Astrocyte (in vitro differentiated cells and primary cell): Measurements from ENCODE around the gene ELMO3. TPM values are rescaled to one million over a fixed set of nuclear protein-coding genes. Genes with fewer than 3 reads are reported as not detected.
A peak's percentile ranks its signal among the peaks of the same experiment; 100 is the strongest.

ENCODE experiments used
- DNase-seq: peaks from one replicate; pipeline ENCODE4 v3.0.0-alpha.2; 2010; ENCODE audit warnings: low read depth
- FAIRE-seq: peaks from 2 replicates; lab custom pipeline; 2011; peaks lifted over from hg19 to GRCh38; lab: Jason Lieb, UNC
- H2AFZ ChIP-seq: 2 replicates; pipeline ENCODE4 v1.6.0; 2012; ENCODE audit warnings: low read depth, low read length, inconsistent platforms
- H3K27ac ChIP-seq: 2 replicates; pipeline ENCODE4 v1.5.1; 2011; ENCODE audit warnings: low read depth, low read length, inconsistent platforms
- H3K27me3 ChIP-seq: 2 replicates; pipeline ENCODE4 v1.6.0; 2011; ENCODE audit warnings: low read length, inconsistent platforms; ENCODE audit not compliant: insufficient read depth
- H3K36me3 ChIP-seq: 2 replicates; pipeline ENCODE4 v1.5.1; 2011; ENCODE audit warnings: low read length, inconsistent platforms; ENCODE audit not compliant: insufficient read depth
- H3K4me1 ChIP-seq: 2 replicates; pipeline ENCODE4 v1.5.1; 2011; ENCODE audit warnings: low read length, inconsistent platforms; ENCODE audit not compliant: insufficient read depth
- H3K4me2 ChIP-seq: 2 replicates; pipeline ENCODE4 v1.6.0; 2012; ENCODE audit warnings: low read length, inconsistent platforms
- H3K4me3 ChIP-seq: 2 replicates; pipeline ENCODE4 v1.5.1; 2011; ENCODE audit warnings: low read depth, mild to moderate bottlenecking, low read length, inconsistent platforms; ENCODE audit not compliant: insufficient read depth
- H3K79me2 ChIP-seq: 2 replicates; pipeline ENCODE4 v1.6.0; 2012; ENCODE audit warnings: mild to moderate bottlenecking, low read length, inconsistent platforms; ENCODE audit not compliant: insufficient read depth
- H3K9ac ChIP-seq: 2 replicates; pipeline ENCODE4 v1.6.0; 2012; ENCODE audit warnings: mild to moderate bottlenecking, low read length, inconsistent platforms
- H3K9me3 ChIP-seq: 2 replicates; pipeline ENCODE4 v1.5.1; 2012; ENCODE audit warnings: low read depth, mild to moderate bottlenecking, low read length, inconsistent platforms; ENCODE audit not compliant: insufficient read depth
- H4K20me1 ChIP-seq: 2 replicates; pipeline ENCODE4 v1.6.0; 2012; ENCODE audit warnings: low read length, inconsistent platforms; ENCODE audit not compliant: insufficient read depth
- H3K27ac Mint-ChIP-seq: one replicate; pipeline ENCODE4 v1.8.0; 2021; ENCODE audit warnings: mild to moderate bottlenecking, mixed read lengths; ENCODE audit not compliant: unreplicated experiment
- H3K27me3 Mint-ChIP-seq: one replicate; pipeline ENCODE4 v1.8.0; 2021; ENCODE audit warnings: low read depth, mixed read lengths; ENCODE audit not compliant: unreplicated experiment
- H3K36me3 Mint-ChIP-seq: one replicate; pipeline ENCODE4 v1.8.0; 2021; ENCODE audit warnings: low read depth, mixed read lengths; ENCODE audit not compliant: unreplicated experiment
- H3K4me1 Mint-ChIP-seq: one replicate; pipeline ENCODE4 v1.8.0; 2021; ENCODE audit warnings: low read depth, mixed read lengths; ENCODE audit not compliant: unreplicated experiment
- H3K4me3 Mint-ChIP-seq: one replicate; pipeline ENCODE4 v1.8.0; 2021; ENCODE audit warnings: mild to moderate bottlenecking, moderate library complexity, mixed read lengths; ENCODE audit not compliant: unreplicated experiment
- H3K9me3 Mint-ChIP-seq: one replicate; pipeline ENCODE4 v1.8.0; 2021; ENCODE audit warnings: mild to moderate bottlenecking, mixed read lengths; ENCODE audit not compliant: unreplicated experiment
- EZH2 ChIP-seq: IDR thresholded peaks from 2 replicates; pipeline ENCODE4 v1.6.1; 2012; ENCODE audit warnings: mild to moderate bottlenecking, low read length, inconsistent platforms; ENCODE audit not compliant: insufficient read depth
- total RNA-seq: library from RNA; stranded (reverse); gene quantifications from 2 replicates; pipeline ENCODE4 v1.2.1, GENCODE V29; 2021
- TF ChIP-seq, protein P1 (sequence below): IDR thresholded peaks from 2 replicates; pipeline ENCODE4 v1.5.1; 2011; ENCODE audit warnings: low read depth, mild to moderate bottlenecking, inconsistent platforms, low read length, moderate library complexity; ENCODE audit not compliant: insufficient read depth

ELMO3 gene
- total RNA-seq, 1 donor from 2014 or later: 1.4 TPM

DNA sequence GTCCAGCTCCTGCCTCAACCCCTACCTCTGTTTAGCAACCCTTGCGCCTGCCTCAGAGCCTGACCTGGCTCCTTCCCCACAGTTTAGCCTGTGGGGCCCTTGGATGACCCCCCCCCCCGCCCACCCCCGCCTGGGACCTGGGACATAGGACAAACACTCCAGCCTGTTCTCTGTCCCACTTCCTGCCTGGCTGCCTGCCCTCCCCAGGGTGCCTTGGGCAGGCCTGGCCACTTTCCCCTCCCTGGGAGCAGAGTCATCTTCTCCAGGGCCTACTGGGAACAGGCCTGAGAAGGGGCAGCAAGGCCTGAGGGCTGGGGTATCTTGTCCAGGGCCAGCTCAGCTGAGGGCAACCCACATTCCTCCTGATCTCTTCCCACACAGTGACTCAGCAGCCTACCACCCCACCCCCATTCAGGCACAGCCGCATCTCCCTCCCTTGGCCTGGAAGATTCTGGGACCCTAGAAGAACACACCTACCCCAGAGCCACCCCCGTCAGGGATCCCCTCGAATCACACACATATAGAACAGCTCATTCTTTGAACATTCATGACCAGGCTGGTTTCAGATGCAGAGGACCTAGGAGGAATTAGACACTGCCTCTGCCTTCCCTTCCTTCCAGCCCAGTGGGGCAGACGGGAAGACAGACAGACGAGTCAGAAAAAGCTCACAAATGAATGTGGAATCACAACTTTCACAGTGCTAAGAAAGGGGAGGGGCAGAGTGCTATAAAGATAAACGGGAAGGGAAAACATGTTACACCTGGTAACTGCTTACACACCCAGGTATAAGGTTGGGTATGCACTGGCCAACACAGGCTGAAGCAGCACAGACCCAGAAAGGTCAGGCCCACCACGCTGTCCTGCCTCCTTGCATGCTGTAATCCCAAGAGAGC is 42.3 kb downstream of the ELMO3 start:
- TF ChIP-seq, protein P1, sequence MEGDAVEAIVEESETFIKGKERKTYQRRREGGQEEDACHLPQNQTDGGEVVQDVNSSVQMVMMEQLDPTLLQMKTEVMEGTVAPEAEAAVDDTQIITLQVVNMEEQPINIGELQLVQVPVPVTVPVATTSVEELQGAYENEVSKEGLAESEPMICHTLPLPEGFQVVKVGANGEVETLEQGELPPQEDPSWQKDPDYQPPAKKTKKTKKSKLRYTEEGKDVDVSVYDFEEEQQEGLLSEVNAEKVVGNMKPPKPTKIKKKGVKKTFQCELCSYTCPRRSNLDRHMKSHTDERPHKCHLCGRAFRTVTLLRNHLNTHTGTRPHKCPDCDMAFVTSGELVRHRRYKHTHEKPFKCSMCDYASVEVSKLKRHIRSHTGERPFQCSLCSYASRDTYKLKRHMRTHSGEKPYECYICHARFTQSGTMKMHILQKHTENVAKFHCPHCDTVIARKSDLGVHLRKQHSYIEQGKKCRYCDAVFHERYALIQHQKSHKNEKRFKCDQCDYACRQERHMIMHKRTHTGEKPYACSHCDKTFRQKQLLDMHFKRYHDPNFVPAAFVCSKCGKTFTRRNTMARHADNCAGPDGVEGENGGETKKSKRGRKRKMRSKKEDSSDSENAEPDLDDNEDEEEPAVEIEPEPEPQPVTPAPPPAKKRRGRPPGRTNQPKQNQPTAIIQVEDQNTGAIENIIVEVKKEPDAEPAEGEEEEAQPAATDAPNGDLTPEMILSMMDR: no peak
- TF ChIP-seq EZH2: no peak
- Mint-ChIP-seq H3K36me3 (peaks cover 24% of the 10 kb centered on the region), H3K9me3 (no peaks in the 10 kb centered on the region), H3K4me1 (peaks cover 41% of the 10 kb centered on the region), H3K4me3 (peak overlapping the region; percentile 61), H3K27me3 (no peaks in the 10 kb centered on the region), H3K27ac (peak overlapping the region; percentile 97)
- Histone ChIP-seq H3K4me3 (peak overlapping the region; percentile 21), H2AFZ (peak overlapping the region; percentile 41), H3K27ac (peak overlapping the region; percentile 91), H3K9me3 (no peaks in the 10 kb centered on the region), H3K4me1 (peaks cover 50% of the 10 kb centered on the region), H3K27me3 (no peaks in the 10 kb centered on the region), H3K79me2 (peaks cover 59% of the 10 kb centered on the region), H4K20me1 (no peaks in the 10 kb centered on the region), H3K36me3 (peaks cover 24% of the 10 kb centered on the region), H3K4me2 (peak overlapping the region; percentile 71), H3K9ac (peak overlapping the region; percentile 78)
- DNase-seq (peak; percentile 77), FAIRE-seq (no peak)

DNA sequence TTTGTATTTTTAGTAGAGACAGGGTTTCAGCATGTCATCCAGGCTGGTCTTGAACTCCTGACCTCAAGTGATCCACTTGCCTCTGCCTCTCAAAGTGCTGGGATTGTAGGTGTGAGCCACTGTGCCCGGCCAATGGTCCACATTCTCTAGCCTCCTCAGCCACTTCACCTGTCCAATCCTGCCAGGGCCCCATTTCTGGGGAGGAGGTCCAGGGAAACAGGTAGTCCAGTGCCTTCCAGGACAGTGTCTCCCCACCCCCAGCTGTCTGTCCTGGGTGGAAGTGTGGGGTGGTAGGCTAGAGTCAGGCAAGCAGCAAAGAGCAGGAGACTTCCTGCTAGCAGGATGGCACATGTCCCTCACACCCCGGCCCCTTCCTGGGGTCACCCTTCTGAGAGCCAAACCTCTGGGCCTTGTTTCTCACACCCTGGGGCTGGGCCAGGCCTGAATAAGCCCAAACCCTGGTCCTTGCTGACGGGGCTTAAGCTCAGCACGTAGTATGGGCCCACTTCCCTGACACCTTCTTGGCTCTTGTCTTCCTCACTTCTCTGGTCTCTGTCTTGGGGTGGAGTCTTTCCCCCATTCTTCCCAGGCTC is 43.3 kb downstream of the ELMO3 start:
- Histone ChIP-seq H3K9me3 (no peaks in the 10 kb centered on the region), H3K27ac (peak overlapping the region; percentile 91), H3K79me2 (peaks cover 67% of the 10 kb centered on the region), H3K4me2 (peak overlapping the region; percentile 71), H3K36me3 (peaks cover 22% of the 10 kb centered on the region), H4K20me1 (no peaks in the 10 kb centered on the region), H3K4me1 (peaks cover 50% of the 10 kb centered on the region), H3K9ac (no peak overlapping the region), H2AFZ (no peak overlapping the region), H3K27me3 (no peaks in the 10 kb centered on the region), H3K4me3 (no peak overlapping the region)
- Mint-ChIP-seq H3K27ac (peak overlapping the region; percentile 97), H3K4me1 (peaks cover 41% of the 10 kb centered on the region), H3K9me3 (no peaks in the 10 kb centered on the region), H3K27me3 (no peaks in the 10 kb centered on the region), H3K4me3 (no peak overlapping the region), H3K36me3 (peaks cover 20% of the 10 kb centered on the region)
- FAIRE-seq (no peak), DNase-seq (no peak)
- TF ChIP-seq, protein P1: no peak
- no peak for TF ChIP-seq EZH2
